PC-9 (cell line): ENCODE results near the gene FA2H. TPM values are rescaled to one million over a fixed set of nuclear protein-coding genes. Genes with fewer than 3 reads are reported as not detected.

ENCODE experiments used
- BruUV-seq: library from RNA; stranded (reverse); fragments of 400-500 nt; replicated peaks from 2 replicates; lab custom pipeline; 2021; lab: Mats Ljungman, UMichigan
- CTCF ChIA-PET: fragments of 300-600 bp; sonication (Branson Sonifier 250); formaldehyde crosslinking; loops from one replicate; lab custom pipeline; 2022; ENCODE audit warnings: antibody characterized with exemption; lab: Charles Lee
- POLR2A ChIA-PET: fragments of 300-600 bp; sonication (Branson Sonifier 250); formaldehyde crosslinking; loops from one replicate; lab custom pipeline; 2022; ENCODE audit warnings: antibody characterized with exemption; ENCODE audit not compliant: unreplicated experiment; lab: Charles Lee
- DNase-seq, 2 experiments: peaks; one replicate each; pipeline versions ENCODE4 v3.0.0 to v3.0.0-alpha.2; 2015 to 2022; ENCODE audit warnings: mixed read lengths in 1 of 2
- H2AFZ ChIP-seq: fragments of 200-600 bp; sonication (generic); 2 replicates; pipeline ENCODE4 v1.8.1; 2017; ENCODE audit warnings: antibody characterized with exemption
- H3F3A ChIP-seq: fragments of 200-600 bp; sonication (generic); 2 replicates; pipeline ENCODE4 v1.8.1; 2017; ENCODE audit warnings: antibody characterized with exemption, mild to moderate bottlenecking, low read depth; ENCODE audit not compliant: insufficient read depth
- H3K27ac ChIP-seq: fragments of 200-600 bp; sonication (generic); 2 replicates; pipeline ENCODE4 v1.6.1; 2016; ENCODE audit warnings: mixed run types
- H3K27me3 ChIP-seq: fragments of 200-600 bp; sonication (generic); 2 replicates; pipeline ENCODE4 v1.6.1; 2016; ENCODE audit warnings: low read depth, mixed run types; ENCODE audit not compliant: insufficient read depth
- H3K36me3 ChIP-seq: fragments of 200-600 bp; sonication (generic); 2 replicates; pipeline ENCODE4 v1.6.1; 2016; ENCODE audit warnings: low read depth, mixed run types
- H3K4me1 ChIP-seq: fragments of 200-600 bp; sonication (generic); replicated peaks from 2 replicates; pipeline ENCODE4 v1.6.1; 2016; ENCODE audit warnings: mixed run types; ENCODE audit not compliant: insufficient read depth
- H3K4me2 ChIP-seq: fragments of 200-600 bp; sonication (generic); 2 replicates; pipeline ENCODE4 v1.6.1; 2017; ENCODE audit warnings: mixed run types
- H3K4me3 ChIP-seq: fragments of 200-600 bp; sonication (generic); 2 replicates; pipeline ENCODE4 v1.6.1; 2016; ENCODE audit warnings: mixed run types
- H3K79me2 ChIP-seq: fragments of 200-600 bp; sonication (generic); 2 replicates; pipeline ENCODE4 v1.6.1; 2017; ENCODE audit warnings: low read depth, mixed run types
- H3K9me2 ChIP-seq: fragments of 200-600 bp; sonication (generic); 2 replicates; pipeline ENCODE4 v1.8.1; 2017; ENCODE audit warnings: mild to moderate bottlenecking; ENCODE audit not compliant: insufficient read depth
- H3K9me3 ChIP-seq: fragments of 200-600 bp; sonication (generic); 2 replicates; pipeline ENCODE4 v1.8.1; 2016; ENCODE audit warnings: low read depth; ENCODE audit not compliant: insufficient read depth
- H4K20me1 ChIP-seq: fragments of 200-600 bp; sonication (generic); 2 replicates; pipeline ENCODE4 v1.8.1; 2017; ENCODE audit not compliant: insufficient read depth
- CTCF ChIP-seq: fragments of 200-600 bp; sonication (generic); conservative IDR thresholded peaks from 2 replicates; pipeline ENCODE4 v1.6.1; 2017; ENCODE audit warnings: mixed run types, antibody characterized with exemption, mild to moderate bottlenecking, moderate library complexity
- EZH2 ChIP-seq: fragments of 200-600 bp; sonication (generic); IDR thresholded peaks from 2 replicates; pipeline ENCODE4 v1.8.0; 2017; ENCODE audit warnings: antibody characterized with exemption, low read depth
- intact Hi-C: fragments of 100-400 bp; cut with micrococcal nuclease; formaldehyde crosslinking; loops from one replicate; pipeline ENCODE4 v1.10.0; 2022; ENCODE audit not compliant: unreplicated experiment
- total RNA-seq: library from RNA; stranded (reverse); gene quantifications from 2 replicates; pipeline ENCODE4 v1.2.3, GENCODE V29; 2021

Gene FA2H
- total RNA-seq, 1 experiment from 2014 or later, result 3.5 TPM

GRCh38 chr16:74680681-74681080 lies 93.9 kb downstream of the FA2H start:
- no peak for TF ChIP-seq CTCF
- TF ChIP-seq EZH2, result no peak
- no peak overlapping the region for H3K4me3 ChIP-seq
- H3K36me3 ChIP-seq, result no peaks in the 10 kb centered on the region
- no peaks in the 10 kb centered on the region for H4K20me1 ChIP-seq
- H3K27ac ChIP-seq, result no peak overlapping the region
- no peaks in the 10 kb centered on the region for H3K4me1 ChIP-seq
- DNase-seq, result no peak
- no peaks in the 10 kb centered on the region for H3K9me3 ChIP-seq
- H3K9me2 ChIP-seq, result no peaks in the 10 kb centered on the region
- H3K79me2 ChIP-seq, result no peaks in the 10 kb centered on the region
- BruUV-seq, result no TSS peak
- no peaks in the 10 kb centered on the region for H3F3A ChIP-seq
- H3K27me3 ChIP-seq, result no peaks in the 10 kb centered on the region
- H3K4me2 ChIP-seq, result no peak overlapping the region
- ChIA-PET CTCF (no interaction called here), POLR2A (no interaction called here)
- no peak overlapping the region for H2AFZ ChIP-seq
- intact Hi-C loops, result no loop called here

- H3K4me3 ChIP-seq, result no peak overlapping the region
- no peak for DNase-seq
- no peak overlapping the region for H2AFZ ChIP-seq
- no peaks in the 10 kb centered on the region for H3K79me2 ChIP-seq
- no peaks in the 10 kb centered on the region for H3K9me3 ChIP-seq
- ChIA-PET POLR2A (no interaction called here), CTCF (no interaction called here)
- H3K27ac ChIP-seq, result no peak overlapping the region
- no peaks in the 10 kb centered on the region for H4K20me1 ChIP-seq
- TF ChIP-seq CTCF (no peak), EZH2 (no peak)
- H3F3A ChIP-seq, result no peaks in the 10 kb centered on the region
- no peak overlapping the region for H3K4me2 ChIP-seq
- no peaks in the 10 kb centered on the region for H3K36me3 ChIP-seq
- H3K27me3 ChIP-seq, result no peaks in the 10 kb centered on the region
- H3K4me1 ChIP-seq, result no peaks in the 10 kb centered on the region
- H3K9me2 ChIP-seq, result no peaks in the 10 kb centered on the region
- no TSS peak for BruUV-seq
- intact Hi-C loops, result no loop called here
Observed at GRCh38 chr16:74679983-74680382, 94.6 kb downstream of the FA2H start.

- H4K20me1 ChIP-seq, result no peaks in the 10 kb centered on the region
- no peaks in the 10 kb centered on the region for H3K36me3 ChIP-seq
- no peaks in the 10 kb centered on the region for H3K9me3 ChIP-seq
- DNase-seq, result no peak
- H3K4me2 ChIP-seq, result no peak overlapping the region
- H3K79me2 ChIP-seq, result no peaks in the 10 kb centered on the region
- no peak overlapping the region for H2AFZ ChIP-seq
- intact Hi-C loops, result no loop called here
- no peak for TF ChIP-seq EZH2
- no peak for TF ChIP-seq CTCF
- ChIA-PET POLR2A (no interaction called here), CTCF (no interaction called here)
- H3K9me2 ChIP-seq, result no peaks in the 10 kb centered on the region
- H3F3A ChIP-seq, result no peaks in the 10 kb centered on the region
- no TSS peak for BruUV-seq
- no peak overlapping the region for H3K4me3 ChIP-seq
- H3K27ac ChIP-seq, result no peak overlapping the region
- H3K27me3 ChIP-seq, result no peaks in the 10 kb centered on the region
- no peaks in the 10 kb centered on the region for H3K4me1 ChIP-seq
Observed at GRCh38 chr16:74677868-74678267, 96.8 kb downstream of the FA2H start.
